Fibroblast of mammary gland (primary cell): ENCODE measurements around the gene SUMO1.

Source experiments
- DNase-seq: peaks from one replicate; pipeline ENCODE4 v3.0.0-alpha.2; 2010; ENCODE audit warnings: low read depth
- H3K4me3 ChIP-seq: 2 replicates; pipeline ENCODE4 v1.5.1; 2011; ENCODE audit warnings: low read depth, mild to moderate bottlenecking, low read length, moderate library complexity; ENCODE audit not compliant: control insufficient read depth
- CTCF ChIP-seq: conservative IDR thresholded peaks from 2 replicates; pipeline ENCODE4 v1.5.1; 2011; ENCODE audit warnings: low read depth, low read length, inconsistent platforms; ENCODE audit not compliant: control insufficient read depth, insufficient read depth

SUMO1 gene

GRCh38 chr2:202186641-202187202 lies 51.7 kb downstream of the SUMO1 start:
- no peak for DNase-seq
- no peak for TF ChIP-seq CTCF
- H3K4me3 ChIP-seq = no peak overlapping the region

GRCh38 chr2:202185156-202185555 lies 53.2 kb downstream of the SUMO1 start:
- no peak for DNase-seq
- TF ChIP-seq CTCF = no peak
- H3K4me3 ChIP-seq = no peak overlapping the region

- no peak for TF ChIP-seq CTCF
- no peak for DNase-seq
- H3K4me3 ChIP-seq = no peak overlapping the region
Measured at GRCh38 chr2:202184557-202184956, 53.8 kb downstream of the SUMO1 start.

- DNase-seq = peak; percentile 75
- TF ChIP-seq CTCF = peak; percentile 91
- no peak overlapping the region for H3K4me3 ChIP-seq
Measured at GRCh38 chr2:202178346-202178958, 59.9 kb downstream of the SUMO1 start.

- TF ChIP-seq CTCF = no peak
- DNase-seq = peak; percentile 27
- no peak overlapping the region for H3K4me3 ChIP-seq
Measured at GRCh38 chr2:202172439-202173211, 65.8 kb downstream of the SUMO1 start.

- H3K4me3 ChIP-seq = no peak overlapping the region
- DNase-seq = no peak
- no peak for TF ChIP-seq CTCF
Measured at GRCh38 chr2:202171241-202171825, 67.1 kb downstream of the SUMO1 start.
